ENCODE results near the gene NSA2. TPM values are rescaled to one million over a fixed set of nuclear protein-coding genes. Genes with fewer than 3 reads are reported as not detected.

Gene NSA2
- total RNA-seq, 1 donor from 2014 or later = 86.7 TPM

DNA sequence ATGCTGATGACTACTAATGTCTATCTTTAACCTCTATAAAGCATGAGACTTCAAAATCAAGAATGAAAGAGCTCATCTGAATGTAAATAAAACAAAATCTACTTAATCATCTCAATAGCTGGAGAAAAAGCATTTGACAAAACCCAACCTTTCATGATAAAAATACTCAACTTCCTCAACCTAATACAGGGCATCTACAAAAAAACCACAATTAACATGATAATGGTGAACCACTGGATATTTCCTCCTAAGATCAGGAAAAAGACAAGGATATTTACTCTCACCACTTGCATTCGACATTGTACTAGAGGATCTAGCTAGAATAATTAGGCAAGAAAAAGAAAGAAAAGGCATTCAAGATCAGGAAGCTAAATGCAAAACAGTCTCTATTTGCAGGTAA is 49.8 kb downstream of the NSA2 start:
- peaks cover 7% of the 10 kb centered on the region for H3K36me3 Mint-ChIP-seq
- DNase-seq (ENCODE audit: low spot score in 2 of 2, unreplicated experiment in 2 of 2) = no peak
- H3K4me3 Mint-ChIP-seq = no peak overlapping the region
- H3K9me3 Mint-ChIP-seq = peaks cover 5% of the 10 kb centered on the region
- no peak overlapping the region for H3K27ac Mint-ChIP-seq
- no peaks in the 10 kb centered on the region for H3K27me3 Mint-ChIP-seq (ENCODE audit: low read depth)
- TF ChIP-seq, protein P1, sequence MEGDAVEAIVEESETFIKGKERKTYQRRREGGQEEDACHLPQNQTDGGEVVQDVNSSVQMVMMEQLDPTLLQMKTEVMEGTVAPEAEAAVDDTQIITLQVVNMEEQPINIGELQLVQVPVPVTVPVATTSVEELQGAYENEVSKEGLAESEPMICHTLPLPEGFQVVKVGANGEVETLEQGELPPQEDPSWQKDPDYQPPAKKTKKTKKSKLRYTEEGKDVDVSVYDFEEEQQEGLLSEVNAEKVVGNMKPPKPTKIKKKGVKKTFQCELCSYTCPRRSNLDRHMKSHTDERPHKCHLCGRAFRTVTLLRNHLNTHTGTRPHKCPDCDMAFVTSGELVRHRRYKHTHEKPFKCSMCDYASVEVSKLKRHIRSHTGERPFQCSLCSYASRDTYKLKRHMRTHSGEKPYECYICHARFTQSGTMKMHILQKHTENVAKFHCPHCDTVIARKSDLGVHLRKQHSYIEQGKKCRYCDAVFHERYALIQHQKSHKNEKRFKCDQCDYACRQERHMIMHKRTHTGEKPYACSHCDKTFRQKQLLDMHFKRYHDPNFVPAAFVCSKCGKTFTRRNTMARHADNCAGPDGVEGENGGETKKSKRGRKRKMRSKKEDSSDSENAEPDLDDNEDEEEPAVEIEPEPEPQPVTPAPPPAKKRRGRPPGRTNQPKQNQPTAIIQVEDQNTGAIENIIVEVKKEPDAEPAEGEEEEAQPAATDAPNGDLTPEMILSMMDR (IDR thresholded peaks at IDR 0.05; ENCODE audit: unreplicated experiment) = no peak
- no peaks in the 10 kb centered on the region for H3K4me1 Mint-ChIP-seq

DNA sequence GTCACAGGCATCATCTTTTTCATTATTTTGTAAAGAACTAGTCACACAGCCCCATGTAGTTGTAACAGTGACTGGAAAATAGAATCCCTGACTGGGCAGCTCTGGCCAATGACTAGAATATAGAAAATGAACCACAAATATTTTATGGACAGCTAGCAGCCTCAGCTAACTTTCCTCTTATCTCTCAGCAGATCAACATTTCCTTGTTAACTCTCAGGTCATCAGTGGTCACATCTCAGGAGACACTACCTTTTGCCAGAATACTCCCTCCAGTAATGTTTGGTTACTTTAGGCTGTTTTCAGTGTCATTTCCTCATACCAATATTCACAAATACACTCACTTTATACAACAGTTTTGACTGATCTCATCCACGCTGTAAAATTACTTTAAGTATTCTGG is 55.2 kb downstream of the NSA2 start:
- Mint-ChIP-seq H3K27me3 (ENCODE audit: low read depth) (no peaks in the 10 kb centered on the region), H3K4me1 (peaks cover 7% of the 10 kb centered on the region), H3K4me3 (no peak overlapping the region), H3K27ac (no peak overlapping the region), H3K9me3 (no peaks in the 10 kb centered on the region), H3K36me3 (no peaks in the 10 kb centered on the region)
- TF ChIP-seq, protein P1 (IDR thresholded peaks at IDR 0.05; ENCODE audit: unreplicated experiment) = no peak
- DNase-seq (ENCODE audit: low spot score in 2 of 2, unreplicated experiment in 2 of 2) = no peak

DNA sequence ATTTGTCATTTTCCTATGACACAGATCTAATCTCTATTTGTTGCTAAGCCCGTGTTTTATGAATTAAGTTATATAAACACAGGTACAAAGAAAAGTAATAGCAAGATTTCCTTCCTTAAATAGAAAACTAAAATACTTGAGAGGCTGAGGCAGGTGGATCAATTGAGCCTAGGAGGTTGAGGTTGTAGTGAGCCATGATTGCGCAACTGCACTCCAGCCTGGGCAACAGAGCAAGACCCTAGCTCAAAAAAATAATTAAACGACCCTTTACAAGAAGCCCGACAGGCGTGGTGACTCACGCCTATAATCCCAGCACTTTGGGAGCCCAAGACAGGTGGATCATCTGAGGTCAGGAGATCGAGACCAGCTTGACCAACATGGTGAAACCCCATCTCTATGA is 62.4 kb downstream of the NSA2 start:
- Mint-ChIP-seq H3K27ac (no peak overlapping the region), H3K27me3 (ENCODE audit: low read depth) (no peaks in the 10 kb centered on the region), H3K9me3 (no peaks in the 10 kb centered on the region), H3K4me1 (peaks cover 1% of the 10 kb centered on the region), H3K4me3 (no peak overlapping the region), H3K36me3 (peaks cover 3% of the 10 kb centered on the region)
- TF ChIP-seq, protein P1 (IDR thresholded peaks at IDR 0.05; ENCODE audit: unreplicated experiment) = no peak
- DNase-seq (ENCODE audit: low spot score in 2 of 2, unreplicated experiment in 2 of 2) = no peak

Other genes starting within 250 kb of the NSA2 start
- 123 to 129 TPM (median 125 TPM) in 3 replicates for gene ENC1, start 126.5 kb upstream of the NSA2 start, total RNA-seq
- gene HEXB, start 82.0 kb upstream of the NSA2 start, total RNA-seq = 57.5 to 62.5 TPM (median 58.3 TPM) in 3 replicates
- gene GFM2, start 132 bp upstream of the NSA2 start, total RNA-seq = 34.3 to 37.3 TPM (median 37.3 TPM) in 3 replicates
- gene FAM169A, start 99.1 kb downstream of the NSA2 start, total RNA-seq = 22.6 to 23.7 TPM (median 23.5 TPM) in 3 replicates

All from mesothelial cell of epicardium (in vitro differentiated cells).